GM19463 (cell line): Measurements from ENCODE around the gene LDHD.

Source experiments
- ATAC-seq: cut with Tn5 transposase; IDR thresholded peaks from one replicate; pipeline ENCODE4 v1.9.1; 2021; ENCODE audit warnings: mild to moderate bottlenecking, moderate library complexity; ENCODE audit not compliant: unreplicated experiment

LDHD gene

DNA sequence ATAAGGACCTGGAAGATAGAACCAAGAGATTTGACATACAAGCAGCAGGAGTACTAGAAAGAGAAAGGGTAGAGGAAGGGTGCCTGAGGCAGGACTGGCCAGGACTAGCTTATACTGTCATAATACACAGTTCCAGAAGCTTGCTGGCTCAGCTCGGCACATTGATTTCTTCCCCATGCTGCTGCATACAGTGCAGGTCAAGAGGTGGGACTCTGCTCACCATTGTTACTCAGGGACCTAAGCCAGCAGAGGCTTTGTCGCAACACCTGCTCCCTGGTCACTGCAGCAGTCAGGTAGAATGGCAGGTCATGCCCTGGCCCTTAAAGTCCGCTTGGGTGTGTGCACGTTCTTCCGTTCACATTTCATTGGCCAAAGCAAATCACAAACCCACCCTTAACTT is 32.8 kb downstream of the LDHD start:
- ATAC-seq = no peak

DNA sequence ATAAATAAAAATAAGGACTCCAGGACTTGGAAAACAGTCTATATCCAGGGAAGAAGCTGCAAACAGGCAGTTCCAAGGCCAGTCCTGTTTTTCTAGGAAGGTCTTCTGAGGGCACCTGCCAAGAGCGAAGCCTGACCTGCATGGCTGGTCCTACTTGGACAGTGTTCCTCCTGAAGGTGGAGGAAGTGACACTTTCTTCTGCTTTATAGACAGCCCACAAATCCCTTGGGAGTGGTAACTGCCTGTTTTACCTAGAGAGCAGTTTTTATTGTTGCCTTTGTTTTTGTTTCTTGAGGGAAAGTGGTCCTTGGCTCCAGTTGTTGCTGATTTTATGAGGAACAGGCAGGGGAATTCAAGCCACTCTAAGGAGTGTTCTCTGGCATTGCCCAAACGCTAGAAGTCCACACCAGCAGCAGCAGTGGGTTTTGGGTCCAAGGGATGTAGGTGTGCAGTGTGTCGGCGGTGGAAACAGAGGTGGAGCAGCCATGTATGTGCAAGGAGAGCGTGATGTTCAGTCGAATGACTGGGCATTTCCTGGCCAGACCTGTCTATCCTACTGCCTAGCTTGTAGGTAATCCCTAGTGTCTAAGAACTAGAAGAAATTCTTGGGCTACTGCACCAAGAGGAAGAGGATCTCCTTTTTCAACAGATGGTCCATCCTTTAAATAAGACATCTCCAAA is 35.3 kb downstream of the LDHD start:
- ATAC-seq = no peak

DNA sequence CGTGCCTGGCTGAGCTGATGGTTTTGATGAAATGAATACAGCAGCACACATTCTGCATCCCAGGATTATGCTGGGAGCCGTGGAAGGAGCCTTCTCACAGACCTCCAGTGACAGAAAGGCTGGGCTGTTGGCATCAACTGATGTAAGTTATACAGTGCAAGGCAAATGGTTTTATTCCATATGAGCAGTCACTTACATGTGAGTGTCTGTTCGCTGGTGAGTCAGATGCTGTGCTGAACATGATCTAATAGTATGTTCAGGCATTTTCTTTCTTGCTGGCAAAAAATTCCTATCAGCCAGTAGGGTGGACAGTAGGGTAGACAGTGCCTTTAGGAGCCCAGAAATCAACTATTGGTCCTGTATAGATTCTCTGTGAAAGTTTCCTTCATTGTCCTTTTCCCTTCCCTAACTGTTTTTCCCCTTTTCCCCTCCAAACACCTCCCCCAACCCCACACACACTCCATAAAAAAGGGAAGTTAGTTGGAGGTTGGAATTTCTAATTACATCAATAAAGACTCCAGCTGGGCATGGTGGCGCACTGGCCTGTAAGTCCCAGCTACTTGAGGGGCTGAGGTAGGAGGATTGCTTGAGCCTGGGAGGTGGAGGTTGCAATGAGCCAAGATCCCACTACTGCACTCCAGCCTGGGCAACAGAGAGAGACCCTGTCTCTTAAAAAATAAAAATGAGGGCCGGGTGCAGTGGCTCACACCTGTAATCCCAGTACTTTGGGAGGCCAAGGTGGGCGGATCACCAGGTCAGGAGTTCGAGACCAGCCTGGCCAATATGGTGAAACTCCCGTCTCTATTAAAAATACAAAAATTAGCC is 36.2 kb downstream of the LDHD start:
- ATAC-seq = no peak

DNA sequence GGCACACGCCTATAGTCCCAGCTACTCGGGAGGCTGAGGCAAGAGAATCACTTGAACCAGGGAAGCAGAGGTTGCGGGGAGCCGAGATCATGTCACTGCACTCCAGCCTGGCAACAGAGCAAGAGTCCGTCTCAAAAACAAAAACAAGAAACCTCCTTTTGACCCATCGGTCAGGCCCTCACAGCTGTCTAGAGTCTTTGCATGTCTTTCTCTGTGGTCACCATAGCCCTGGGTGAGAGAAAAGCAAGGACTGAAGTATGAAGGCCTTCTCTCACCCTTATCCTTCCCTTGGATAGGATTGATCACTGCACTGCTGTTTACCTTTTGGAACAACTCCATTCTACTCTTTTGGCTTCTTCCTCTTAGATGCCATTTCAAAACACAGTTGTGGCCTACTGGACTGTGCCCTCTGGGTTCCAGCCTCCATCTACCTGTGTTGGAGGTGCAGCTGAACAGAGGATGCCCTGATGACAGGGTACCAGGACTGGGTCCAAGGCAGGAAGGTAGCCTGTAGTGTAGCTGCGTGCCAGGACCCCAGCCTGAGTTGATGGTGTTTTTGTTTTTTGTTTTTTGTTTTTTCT is 37.1 kb downstream of the LDHD start:
- no peak for ATAC-seq

DNA sequence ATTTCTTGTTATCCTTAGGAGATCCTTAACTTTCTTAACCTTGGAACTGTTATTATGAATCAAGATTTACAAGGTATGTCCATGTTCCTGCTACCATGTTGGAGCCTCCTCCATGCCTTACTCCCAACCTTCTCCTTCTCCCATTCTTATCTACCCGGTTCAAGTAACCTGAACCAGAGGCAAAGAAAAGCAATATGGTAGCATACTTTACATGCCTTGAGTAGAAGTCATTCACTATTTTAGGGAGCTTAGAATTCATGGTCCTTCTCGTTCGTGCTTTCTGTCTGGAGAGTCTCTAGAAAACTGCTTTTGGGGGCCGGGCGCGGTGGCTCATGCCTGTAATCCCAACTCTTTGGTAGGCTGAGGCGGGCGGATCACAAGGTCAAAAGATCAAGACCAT is 37.7 kb downstream of the LDHD start:
- ATAC-seq = no peak

DNA sequence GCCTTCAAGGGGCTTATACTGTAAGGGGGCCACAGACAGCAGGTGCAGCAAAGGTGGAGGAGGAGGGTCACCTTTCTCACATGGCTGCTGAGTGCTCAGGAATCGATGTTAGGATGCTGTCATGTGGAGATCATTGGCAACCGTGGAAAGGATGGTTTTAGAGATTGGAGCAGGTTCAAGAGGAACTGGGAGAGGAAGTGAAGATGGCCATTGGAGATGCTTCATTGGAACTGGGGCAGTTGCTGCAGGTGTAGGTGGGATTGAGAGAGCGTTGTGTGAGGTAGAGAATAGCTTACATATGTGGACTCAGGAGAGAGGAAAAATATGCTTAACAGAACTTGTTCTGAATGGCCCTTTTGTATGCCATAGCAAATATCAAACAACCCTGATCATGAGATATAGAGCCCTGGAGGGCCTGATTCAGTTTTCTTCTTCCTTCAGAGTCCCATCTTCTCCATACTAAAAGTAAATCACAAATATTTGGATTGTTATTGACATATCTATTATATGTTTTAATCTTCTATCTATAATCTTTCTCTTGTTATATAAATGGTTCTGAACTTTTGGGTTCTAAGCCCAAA is 40.8 kb downstream of the LDHD start:
- no peak for ATAC-seq

DNA sequence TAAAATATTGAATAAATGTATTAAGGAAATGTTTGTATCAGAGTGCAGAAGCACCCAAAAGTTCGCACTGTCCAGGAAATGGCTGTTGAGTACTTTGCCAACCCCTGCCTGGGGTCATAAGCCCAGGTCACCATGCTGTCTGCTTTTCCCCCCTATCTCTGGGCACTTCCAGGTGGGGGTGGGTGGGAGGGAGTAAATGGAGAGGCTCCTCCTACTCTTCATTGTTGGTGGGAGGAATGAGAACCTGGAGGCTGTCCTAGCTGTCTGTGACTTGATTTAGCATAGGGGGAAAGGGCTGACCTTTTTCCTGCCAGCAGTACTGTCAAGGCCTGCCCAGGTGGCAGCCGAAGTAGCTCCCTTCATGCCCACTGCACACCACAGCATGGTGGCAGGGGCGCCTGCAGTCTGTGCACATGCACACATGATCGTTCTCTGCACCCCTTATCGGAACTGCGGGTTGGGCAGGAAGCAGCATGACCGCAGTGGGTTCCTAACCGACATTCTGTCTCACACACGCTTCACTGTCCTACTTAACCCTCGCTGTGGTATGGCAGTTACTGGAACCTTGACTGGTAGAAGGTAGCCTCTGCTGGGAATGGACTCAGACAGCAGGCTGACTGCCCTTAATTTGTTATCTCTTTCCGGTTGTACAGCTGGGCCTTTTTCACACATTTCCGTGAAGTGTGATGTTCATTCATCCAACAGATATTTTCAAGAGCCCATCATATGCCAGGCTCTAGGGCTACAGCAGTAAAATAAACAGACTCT is 41.5 kb downstream of the LDHD start:
- ATAC-seq = peak; percentile 98

DNA sequence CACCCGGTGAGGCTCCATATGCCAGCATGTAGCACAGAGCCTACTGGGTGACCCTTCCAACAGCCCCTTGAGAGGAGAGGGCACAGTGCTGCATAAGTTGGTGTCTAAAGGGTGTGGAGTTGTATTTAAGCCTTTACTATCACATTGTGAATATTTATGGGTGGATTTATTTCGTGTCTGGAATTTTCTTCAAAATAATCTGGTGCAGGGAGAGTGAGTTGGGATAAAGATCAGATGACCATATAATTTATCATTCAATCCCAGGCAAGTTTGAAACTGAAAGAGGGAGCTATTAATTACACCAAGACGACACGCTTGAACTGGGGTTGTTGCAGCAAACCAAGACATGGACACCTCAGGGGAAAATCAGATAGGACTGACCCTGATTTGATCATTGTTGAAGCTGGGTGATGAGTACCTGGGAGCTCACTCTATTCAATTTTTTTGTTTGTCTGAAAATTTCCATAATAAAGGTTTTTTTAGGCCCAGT is 42.2 kb downstream of the LDHD start:
- no peak for ATAC-seq

DNA sequence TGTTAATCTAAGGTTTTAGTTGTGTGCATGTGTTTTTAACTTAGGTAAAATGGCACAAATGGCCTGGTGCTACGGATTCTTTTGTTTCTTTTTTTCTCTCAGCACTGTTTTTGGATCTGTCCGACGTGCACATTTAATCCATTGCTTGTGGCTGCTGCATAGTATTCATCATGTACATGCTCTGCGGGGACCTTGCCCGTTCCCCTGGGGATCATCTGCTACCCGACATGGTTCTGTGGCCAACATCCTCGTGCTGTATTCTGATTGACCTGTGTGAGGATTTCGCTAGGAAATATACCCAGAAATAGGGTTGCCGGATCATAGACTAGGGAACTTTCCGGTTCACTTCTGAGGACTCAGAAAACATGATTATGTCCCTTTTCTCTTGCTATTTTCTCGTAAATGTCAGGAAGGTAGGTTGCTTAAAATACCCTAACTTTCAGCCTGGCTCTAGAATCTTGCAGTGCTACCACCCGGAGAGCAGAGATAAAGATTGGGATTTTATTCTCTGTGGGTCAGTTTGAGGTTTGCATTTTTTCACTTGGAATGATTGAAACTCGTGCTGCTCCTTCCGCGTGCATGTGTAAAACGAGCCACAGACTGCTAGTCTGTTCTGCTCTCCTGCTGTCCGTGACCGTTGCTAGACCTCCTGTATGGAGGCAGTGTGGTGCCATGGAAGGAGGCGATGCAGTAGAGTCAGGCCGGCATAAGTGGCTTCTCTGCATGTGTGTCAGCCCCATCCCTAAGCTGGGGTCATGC is 42.9 kb downstream of the LDHD start:
- no peak for ATAC-seq

DNA sequence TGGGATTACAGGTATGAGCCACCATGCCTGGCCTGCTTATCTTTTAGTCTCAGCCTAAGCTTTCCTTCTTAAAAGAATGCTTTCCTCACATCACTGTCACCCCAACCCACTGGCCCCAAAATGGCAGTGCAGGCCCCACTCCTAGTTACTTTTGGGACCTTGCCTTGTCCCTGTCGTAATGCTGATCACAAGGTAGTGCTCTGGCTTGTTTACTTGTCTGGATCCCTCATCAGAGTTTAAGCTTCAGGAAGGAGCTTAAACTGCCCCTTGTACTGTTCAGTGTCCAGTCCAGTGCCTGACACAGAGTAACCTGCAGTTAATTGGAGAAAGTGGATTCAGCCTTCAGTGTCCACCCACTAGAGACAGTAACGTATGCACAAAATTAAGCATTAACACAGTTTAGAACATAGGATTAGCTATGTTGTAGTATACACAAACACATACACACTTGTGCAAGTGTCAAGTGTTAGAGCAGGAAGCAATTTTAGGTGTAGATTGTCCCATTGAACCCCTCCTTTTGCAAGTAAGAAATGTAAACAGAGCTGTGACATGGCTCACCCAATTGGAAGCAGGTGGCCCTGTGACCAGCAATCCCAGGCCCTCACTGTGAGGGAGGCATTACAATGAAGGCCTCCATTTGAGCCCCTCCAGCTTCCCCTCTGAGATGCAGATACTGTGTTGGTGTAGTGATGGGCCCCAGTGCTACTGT is 44.2 kb downstream of the LDHD start:
- no peak for ATAC-seq

DNA sequence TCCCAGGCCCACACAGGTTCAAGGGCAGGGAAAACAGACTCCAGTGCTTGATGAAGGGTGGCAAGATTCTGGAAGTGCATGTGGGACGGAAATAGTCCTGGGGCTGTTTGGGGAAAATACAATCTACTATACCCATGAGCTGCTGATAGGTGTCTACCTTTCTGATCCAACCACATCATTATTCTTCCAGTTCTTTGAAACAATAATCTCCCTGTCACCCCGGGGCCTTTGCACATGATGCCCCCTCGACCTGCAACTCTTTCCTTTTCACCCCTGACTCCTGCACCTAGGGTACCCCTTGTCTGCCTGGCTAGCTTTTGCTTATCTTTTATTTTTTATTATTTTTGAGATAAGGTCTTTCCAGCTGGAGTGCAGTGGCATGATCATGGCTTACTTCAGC is 45.0 kb downstream of the LDHD start:
- no peak for ATAC-seq

DNA sequence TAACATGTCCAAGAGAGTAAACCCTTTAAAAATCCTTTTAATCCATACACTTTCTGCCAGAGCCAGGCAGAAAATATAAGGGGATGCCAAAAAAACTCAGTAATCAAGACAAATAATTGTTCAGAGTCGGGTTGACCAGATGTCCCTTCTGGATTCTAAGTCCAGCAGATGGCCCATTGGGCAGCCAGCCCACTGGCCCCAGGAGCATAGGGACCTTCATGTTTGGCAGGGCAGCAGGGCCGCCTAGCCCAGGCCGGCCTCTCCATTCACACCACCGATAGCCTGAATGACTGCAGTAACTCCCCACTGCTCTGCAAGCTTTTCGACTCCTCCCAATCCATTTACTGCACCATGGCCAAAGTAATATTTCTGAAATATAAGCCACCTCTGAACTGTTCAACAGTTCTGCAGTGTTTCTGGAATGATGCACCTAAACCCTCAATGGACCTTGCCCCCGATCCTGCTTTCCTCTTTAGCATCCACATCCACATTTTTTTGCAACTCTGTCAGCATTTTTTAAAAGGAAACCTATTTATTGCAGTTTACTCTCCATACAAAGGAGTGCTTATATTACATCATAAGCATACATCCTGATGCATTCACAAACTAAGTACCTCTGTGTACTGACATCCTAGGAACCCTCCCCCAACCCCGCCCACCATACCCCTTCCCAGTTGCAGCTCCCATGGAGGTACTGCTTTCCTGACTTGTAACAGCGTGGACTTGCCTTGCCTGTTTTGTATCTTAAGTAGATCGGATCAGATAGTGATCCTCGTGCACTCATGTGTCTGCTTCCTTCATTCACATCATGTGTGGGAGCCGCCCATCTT is 46.4 kb downstream of the LDHD start:
- ATAC-seq = no peak

DNA sequence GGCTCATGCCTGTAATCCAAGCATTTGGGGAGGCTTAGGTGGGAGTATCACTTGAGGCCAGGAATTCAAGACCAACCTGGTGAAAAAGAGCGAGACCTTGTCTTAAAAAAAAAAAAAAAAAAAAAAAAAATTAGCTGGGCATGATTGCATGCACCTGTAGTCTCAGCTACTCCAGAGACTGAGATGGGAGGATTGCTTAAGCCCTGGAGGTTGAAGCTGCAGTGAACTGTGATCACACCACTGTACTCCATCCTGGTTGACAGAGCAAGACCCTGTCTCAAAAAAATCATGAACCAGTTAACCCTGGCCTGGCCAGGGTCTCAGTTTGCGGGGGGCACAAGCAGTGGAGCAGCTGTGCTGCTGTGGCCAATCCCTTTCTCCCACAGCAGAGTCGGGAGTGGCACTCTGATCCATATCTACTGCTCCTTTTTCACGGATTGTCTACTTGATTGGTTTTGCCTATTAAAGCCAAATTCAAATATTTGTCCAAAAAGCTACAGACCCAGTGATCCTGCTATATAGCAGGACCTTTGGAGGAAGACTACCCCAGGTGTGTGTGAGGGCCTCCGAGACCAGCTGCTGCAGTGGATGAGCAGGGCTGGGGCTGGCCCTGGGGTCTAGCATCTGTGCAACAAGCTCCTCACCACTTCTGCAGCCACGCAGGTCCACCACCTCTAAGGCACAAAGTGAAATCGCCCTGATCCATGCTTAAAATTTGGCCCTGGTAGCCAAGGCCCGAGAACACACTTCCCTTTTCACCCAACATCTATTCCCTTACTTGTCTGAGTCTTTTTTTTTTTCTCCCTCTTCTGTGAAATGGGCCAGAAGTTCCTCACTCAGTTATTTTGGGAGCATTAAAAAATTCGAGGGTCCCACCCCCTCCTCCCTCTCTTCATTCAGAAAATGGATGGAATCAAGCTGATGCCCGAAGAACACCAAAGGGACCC is 48.2 kb downstream of the LDHD start:
- no peak for ATAC-seq

DNA sequence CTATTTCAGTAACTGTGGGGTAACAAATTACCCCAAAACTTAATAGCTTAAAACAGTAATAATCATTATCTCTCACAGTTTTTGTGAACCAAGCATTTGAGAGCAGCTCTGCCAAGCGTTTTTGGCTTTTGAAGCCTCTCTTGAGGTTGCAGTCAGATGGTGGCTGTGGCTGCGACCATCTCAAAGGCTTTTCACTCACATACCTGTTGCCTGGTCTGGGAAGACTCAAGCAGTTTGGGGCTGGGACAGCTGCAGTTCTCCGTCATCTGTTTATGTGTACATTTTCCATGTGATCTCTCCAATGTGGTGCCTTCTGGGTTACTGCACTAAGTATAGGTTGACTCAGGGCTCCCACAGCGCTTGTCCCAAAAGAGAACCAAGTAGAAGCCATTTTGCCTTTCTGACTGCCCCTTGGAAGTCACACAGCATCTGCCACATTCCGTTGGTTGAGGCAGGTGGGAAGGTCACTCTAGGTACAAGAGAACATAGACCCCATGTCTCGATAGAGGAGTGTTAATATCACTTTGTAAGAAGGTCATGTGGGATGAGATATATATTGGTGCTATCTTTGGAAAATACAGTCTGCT is 49.6 kb downstream of the LDHD start:
- ATAC-seq = no peak

DNA sequence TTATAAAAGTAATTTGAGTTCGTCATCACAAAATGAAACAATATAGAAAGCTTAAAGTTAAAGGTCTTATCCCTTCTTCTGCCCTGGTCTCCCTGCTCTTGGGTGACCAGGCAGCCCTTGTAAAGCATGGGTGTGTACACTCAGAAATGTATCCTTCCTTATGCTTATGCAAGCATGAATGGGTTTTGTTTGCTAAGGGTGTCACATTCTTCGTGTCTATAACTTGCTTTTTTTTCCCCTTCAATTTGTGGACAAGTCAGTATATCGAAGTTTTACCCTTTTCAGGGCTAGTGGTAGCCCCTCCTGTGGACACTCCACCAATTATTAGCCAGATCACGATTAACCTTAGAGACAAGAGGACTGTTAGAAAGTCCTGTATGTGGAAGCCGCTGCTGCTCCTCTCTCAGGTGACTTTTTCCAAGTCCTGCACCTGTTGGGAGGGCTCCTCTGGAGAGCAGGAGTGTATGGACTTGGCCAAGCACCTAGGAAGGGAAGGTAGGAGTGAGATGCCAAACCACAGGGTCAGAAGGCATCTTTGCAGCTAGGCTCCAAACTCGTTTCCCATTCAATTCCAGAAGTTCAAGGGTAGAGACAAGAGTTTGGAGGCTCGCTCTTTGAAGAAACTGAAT is 50.9 kb downstream of the LDHD start:
- peak; percentile 37 for ATAC-seq

DNA sequence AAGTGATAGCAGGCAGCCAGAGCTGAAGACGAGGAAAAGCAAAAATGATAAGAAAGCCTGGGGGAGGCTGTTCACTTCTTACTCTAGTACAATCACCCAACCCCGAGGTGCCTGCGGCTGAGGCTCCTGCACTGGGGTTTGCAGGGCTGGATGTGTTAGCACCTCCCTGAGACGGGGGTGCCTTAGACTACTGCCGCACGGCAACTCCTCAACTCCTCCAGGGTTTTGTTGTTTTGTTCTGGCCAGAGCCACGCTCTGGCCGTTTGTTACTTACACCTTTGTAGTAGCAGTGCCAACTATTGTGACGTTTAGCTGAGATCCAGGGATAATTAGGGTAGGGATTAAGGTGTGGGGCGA is 51.5 kb downstream of the LDHD start:
- ATAC-seq = peak; percentile 72
